Neural progenitor cell (in vitro differentiated cells): Measurements from ENCODE around the gene GLP2R.

Experiments
- CTCF ChIP-seq: fragments of 200-600 bp; sonication (generic); IDR thresholded peaks from 2 replicates; pipeline ENCODE4 v1.5.1; 2017; ENCODE audit warnings: antibody characterized with exemption, mild to moderate bottlenecking
- EZH2 ChIP-seq: fragments of 200-600 bp; sonication (generic); IDR thresholded peaks from 2 replicates; pipeline ENCODE4 v1.6.1; 2017; ENCODE audit warnings: antibody characterized with exemption, mild to moderate bottlenecking, moderate library complexity
- EZH2phosphoT487 ChIP-seq: fragments of 200-600 bp; sonication (generic); IDR thresholded peaks from 2 replicates; pipeline ENCODE4 v1.6.1; 2017; ENCODE audit warnings: antibody characterized with exemption

GRCh38 chr17:9798724-9799123 lies 27.0 kb upstream of the GLP2R start:
- TF ChIP-seq EZH2 (no peak), CTCF (no peak), EZH2phosphoT487 (no peak)
